ENCODE data around the gene PAK6. TPM values are rescaled to one million over a fixed set of nuclear protein-coding genes. Genes with fewer than 3 reads are reported as not detected.

Gene PAK6
- total RNA-seq, 1 donor from 2014 or later, result 0.40 TPM

GRCh38 chr15:40222131-40222530 lies 16.7 kb upstream of the PAK6 start:
- H3K4me1 Mint-ChIP-seq, result no peaks in the 10 kb centered on the region

GRCh38 chr15:40226736-40227135 lies 12.1 kb upstream of the PAK6 start:
- no peak for TF ChIP-seq CTCF (IDR thresholded peaks at IDR 0.05)
- no peak for ATAC-seq (ENCODE audit: low read depth)

More at GRCh38 chr15:40222131-40222530, 16.7 kb upstream of the PAK6 start:
- intact Hi-C loops (cut with micrococcal nuclease), result no loop called here
- TF ChIP-seq CTCF (IDR thresholded peaks at IDR 0.05), result no peak
- H3K4me3 Mint-ChIP-seq, result no peak overlapping the region
- POLR2A ChIA-PET, result interaction anchor here (0.6 kb wide), 1 partner anchor 20 kb away, joined by 3 read pairs; no protein-coding TSS in a partner anchor
- DNase-seq, result no peak
- no peaks in the 10 kb centered on the region for H3K9me3 Mint-ChIP-seq
- H3K27me3 Mint-ChIP-seq, result no peaks in the 10 kb centered on the region
- no peak overlapping the region for H3K27ac Mint-ChIP-seq
- H3K36me3 Mint-ChIP-seq (ENCODE audit: low read depth), result no peaks in the 10 kb centered on the region
- CTCF ChIA-PET, result interaction anchor here (0.7 to 1.2 kb wide), 3 partner anchors 41 to 284 kb away, joined by 3 to 4 read pairs (median 3); no protein-coding TSS in a partner anchor
- no peak for ATAC-seq (ENCODE audit: low read depth)

GRCh38 chr15:40229316-40229715 lies 9.5 kb upstream of the PAK6 start:
- Mint-ChIP-seq H3K36me3 (ENCODE audit: low read depth) (no peaks in the 10 kb centered on the region), H3K4me1 (peaks cover 2% of the 10 kb centered on the region), H3K27me3 (no peaks in the 10 kb centered on the region), H3K27ac (no peak overlapping the region), H3K9me3 (no peaks in the 10 kb centered on the region), H3K4me3 (no peak overlapping the region)
- ChIA-PET CTCF (interaction anchor here (2.6 kb wide), 1 partner anchor 11 kb away, joined by 7 read pairs; no protein-coding TSS in a partner anchor), POLR2A (no interaction called here)
- ATAC-seq (ENCODE audit: low read depth) (no peak), DNase-seq (no peak)
- intact Hi-C loops (cut with micrococcal nuclease), result no loop called here
- TF ChIP-seq CTCF (IDR thresholded peaks at IDR 0.05), result no peak

More at GRCh38 chr15:40226736-40227135, 12.1 kb upstream of the PAK6 start:
- POLR2A ChIA-PET, result interaction anchor here (0.9 kb wide), 1 partner anchor 12 kb away, joined by 6 read pairs; no protein-coding TSS in a partner anchor
- Mint-ChIP-seq H3K9me3 (no peaks in the 10 kb centered on the region), H3K36me3 (ENCODE audit: low read depth) (no peaks in the 10 kb centered on the region), H3K4me1 (no peaks in the 10 kb centered on the region), H3K4me3 (no peak overlapping the region), H3K27ac (no peak overlapping the region), H3K27me3 (no peaks in the 10 kb centered on the region)
- intact Hi-C loops (cut with micrococcal nuclease), result no loop called here
- CTCF ChIA-PET, result interaction anchor here (2.6 to 2.8 kb wide), 2 partner anchors 9 to 48 kb away, joined by 7 to 13 read pairs; no protein-coding TSS in a partner anchor
- no peak for DNase-seq

GRCh38 chr15:40229956-40230355 lies 8.9 kb upstream of the PAK6 start:
- Mint-ChIP-seq H3K4me3 (no peak overlapping the region), H3K36me3 (ENCODE audit: low read depth) (no peaks in the 10 kb centered on the region), H3K27ac (no peak overlapping the region), H3K27me3 (no peaks in the 10 kb centered on the region), H3K4me1 (peaks cover 8% of the 10 kb centered on the region), H3K9me3 (no peaks in the 10 kb centered on the region)
- TF ChIP-seq CTCF (IDR thresholded peaks at IDR 0.05), result no peak
- ATAC-seq (ENCODE audit: low read depth) (no peak), DNase-seq (no peak)
- ChIA-PET POLR2A (interaction anchor here (1.1 kb wide), 1 partner anchor 9 kb away, joined by 3 read pairs; the partner anchor contains the start of gene PAK6), CTCF (interaction anchor here (1.0 kb wide), 1 partner anchor 49 kb away, joined by 3 read pairs; no protein-coding TSS in a partner anchor)
- intact Hi-C loops (cut with micrococcal nuclease), result no loop called here

- no peak for DNase-seq
- Mint-ChIP-seq H3K27ac (no peak overlapping the region), H3K4me1 (peaks cover 19% of the 10 kb centered on the region), H3K9me3 (no peaks in the 10 kb centered on the region), H3K36me3 (ENCODE audit: low read depth) (no peaks in the 10 kb centered on the region), H3K27me3 (no peaks in the 10 kb centered on the region), H3K4me3 (no peak overlapping the region)
- no peak for TF ChIP-seq CTCF (IDR thresholded peaks at IDR 0.05)
- CTCF ChIA-PET, result no interaction called here
- POLR2A ChIA-PET, result no interaction called here
- ATAC-seq (ENCODE audit: low read depth), result no peak
- intact Hi-C loops (cut with micrococcal nuclease), result no loop called here
These were observed 6.2 kb upstream of the PAK6 start for GRCh38 chr15:40232625-40233070.

All from activated B cell treated with CpG ODN at 0.5 μM for 24 hours (primary cell).